Uterus (tissue), 2 donors: ENCODE measurements around the gene ALG12.

Experiments
- CTCF ChIP-seq, 4 experiments: fragments of 200-600 bp in 2 of 4; fragments of 450-650 bp in 2 of 4; sonication (generic) in 2 of 4; IDR thresholded peaks; one replicate each; pipeline ENCODE4 v1.5.1; 2016 to 2019; ENCODE audit warnings: antibody characterized with exemption in 4 of 4, mild to moderate bottlenecking in 2 of 4, moderate library complexity in 1 of 4
- POLR2A ChIP-seq, 2 donors: fragments of 450-650 bp; IDR thresholded peaks; one replicate each; pipeline ENCODE4 v1.6.1; 2016; ENCODE audit warnings: antibody characterized with exemption in 2 of 2, mild to moderate bottlenecking in 1 of 2, moderate library complexity in 1 of 2

- TF ChIP-seq CTCF (IDR thresholded peaks at IDR 0.05) (no peak), POLR2A (IDR thresholded peaks at IDR 0.05) (no peak)
Measured at GRCh38 chr22:49951986-49952896, 34.0 kb upstream of the ALG12 start.
